Kidney epithelial cell (primary cell): Measurements from ENCODE around the gene ABCC4. TPM values are rescaled to one million over a fixed set of nuclear protein-coding genes. Genes with fewer than 3 reads are reported as not detected.
A peak's percentile ranks its signal among the peaks of the same experiment; 100 is the strongest.

ENCODE experiments used
- DNase-seq: peaks from one replicate; pipeline ENCODE4 v3.0.0-alpha.2; 2010; ENCODE audit warnings: low read depth
- H3K27me3 ChIP-seq: 2 replicates; pipeline ENCODE4 v1.6.0; 2011; ENCODE audit warnings: low read length; ENCODE audit not compliant: control insufficient read depth, insufficient read depth
- H3K36me3 ChIP-seq: 2 replicates; pipeline ENCODE4 v1.5.1; 2011; ENCODE audit warnings: low read length; ENCODE audit not compliant: control insufficient read depth, insufficient read depth
- H3K4me3 ChIP-seq: 2 replicates; pipeline ENCODE4 v1.5.1; 2011; ENCODE audit warnings: low read depth, mild to moderate bottlenecking, control low read depth, low read length
- CTCF ChIP-seq: IDR thresholded peaks from 2 replicates; pipeline ENCODE4 v1.5.1; 2011; ENCODE audit warnings: mild to moderate bottlenecking, moderate library complexity, low read length, control low read depth, inconsistent platforms; ENCODE audit not compliant: insufficient read depth, poor library complexity, severe bottlenecking
- total RNA-seq: library from RNA; depleted of rRNA; stranded (reverse); fragments of >200 nt; gene quantifications from 2 replicates; pipeline ENCODE4 v1.2.3, GENCODE V29; 2015

ABCC4 gene
- total RNA-seq, 1 donor from 2014 or later: 17.3 TPM

GRCh38 chr13:95301968-95302393, 730 bp upstream of the ABCC4 start:
- H3K4me3 ChIP-seq: peak overlapping the region; percentile 75
- no peaks in the 10 kb centered on the region for H3K36me3 ChIP-seq
- no peaks in the 10 kb centered on the region for H3K27me3 ChIP-seq
- TF ChIP-seq CTCF: peak; percentile 2
- no peak for DNase-seq

GRCh38 chr13:95300625-95301182, 547 bp downstream of the ABCC4 start:
- Histone ChIP-seq H3K27me3 (no peaks in the 10 kb centered on the region), H3K36me3 (no peaks in the 10 kb centered on the region), H3K4me3 (peak overlapping the region; percentile 75)
- TF ChIP-seq CTCF: peak; percentile 25
- no peak for DNase-seq

GRCh38 chr13:95298971-95299621, 2.2 kb downstream of the ABCC4 start:
- DNase-seq: peak; percentile 64
- Histone ChIP-seq H3K27me3 (no peaks in the 10 kb centered on the region), H3K36me3 (no peaks in the 10 kb centered on the region), H3K4me3 (no peak overlapping the region)
- TF ChIP-seq CTCF: no peak

- Histone ChIP-seq H3K4me3 (no peak overlapping the region), H3K27me3 (no peaks in the 10 kb centered on the region), H3K36me3 (no peaks in the 10 kb centered on the region)
- no peak for TF ChIP-seq CTCF
- no peak for DNase-seq
These were observed 2.9 kb downstream of the ABCC4 start for GRCh38 chr13:95298169-95298965.

- Histone ChIP-seq H3K27me3 (no peaks in the 10 kb centered on the region), H3K4me3 (no peak overlapping the region), H3K36me3 (no peaks in the 10 kb centered on the region)
- DNase-seq: no peak
- TF ChIP-seq CTCF: peak; percentile 76
These were observed 4.8 kb downstream of the ABCC4 start for GRCh38 chr13:95296326-95296925.
